Measurements from ENCODE around the gene SYPL1. TPM values are rescaled to one million over a fixed set of nuclear protein-coding genes. Genes with fewer than 3 reads are reported as not detected.

Gene SYPL1
- total RNA-seq, 1 donor from 2014 or later = 39.4 TPM

GRCh38 chr7:106057204-106057961, 54.7 kb downstream of the SYPL1 start:
- no peak for DNase-seq (ENCODE audit: low read depth, low spot score)
- peaks cover 32% of the 10 kb centered on the region for H3K4me1 Mint-ChIP-seq
- H3K9me3 Mint-ChIP-seq = no peaks in the 10 kb centered on the region
- no peak for TF ChIP-seq CTCF (conservative IDR thresholded peaks at IDR 0.05)
- H3K27ac Mint-ChIP-seq (ENCODE audit: unreplicated experiment) = no peak overlapping the region
- H3K36me3 Mint-ChIP-seq (ENCODE audit: low read depth) = no peaks in the 10 kb centered on the region
- peak overlapping the region; percentile 27 for H3K4me3 Mint-ChIP-seq
- H3K27me3 Mint-ChIP-seq (ENCODE audit: low read depth) = no peaks in the 10 kb centered on the region

- no peaks in the 10 kb centered on the region for H3K27me3 Mint-ChIP-seq (ENCODE audit: low read depth)
- peaks cover 28% of the 10 kb centered on the region for H3K4me1 Mint-ChIP-seq
- no peaks in the 10 kb centered on the region for H3K9me3 Mint-ChIP-seq
- peak overlapping the region; percentile 27 for H3K4me3 Mint-ChIP-seq
- peak; percentile 58 for DNase-seq (ENCODE audit: low read depth, low spot score)
- H3K27ac Mint-ChIP-seq (ENCODE audit: unreplicated experiment) = no peak overlapping the region
- peak; percentile 80 for TF ChIP-seq CTCF (conservative IDR thresholded peaks at IDR 0.05)
- H3K36me3 Mint-ChIP-seq (ENCODE audit: low read depth) = no peaks in the 10 kb centered on the region
These were observed 55.5 kb downstream of the SYPL1 start for GRCh38 chr7:106056513-106057203.

- DNase-seq (ENCODE audit: low read depth, low spot score) = no peak
- no peak for TF ChIP-seq CTCF (conservative IDR thresholded peaks at IDR 0.05)
- no peak overlapping the region for H3K4me3 Mint-ChIP-seq
These were observed 57.1 kb downstream of the SYPL1 start for GRCh38 chr7:106054971-106055532.

GRCh38 chr7:106054156-106054910, 57.8 kb downstream of the SYPL1 start:
- Mint-ChIP-seq H3K4me1 (peaks cover 26% of the 10 kb centered on the region), H3K27me3 (ENCODE audit: low read depth) (no peaks in the 10 kb centered on the region), H3K36me3 (ENCODE audit: low read depth) (no peaks in the 10 kb centered on the region), H3K27ac (ENCODE audit: unreplicated experiment) (no peak overlapping the region), H3K4me3 (no peak overlapping the region), H3K9me3 (no peaks in the 10 kb centered on the region)
- TF ChIP-seq CTCF (conservative IDR thresholded peaks at IDR 0.05) = no peak
- no peak for DNase-seq (ENCODE audit: low read depth, low spot score)

More at GRCh38 chr7:106054971-106055532, 57.1 kb downstream of the SYPL1 start:
- H3K4me1 Mint-ChIP-seq = peaks cover 28% of the 10 kb centered on the region
- H3K9me3 Mint-ChIP-seq = no peaks in the 10 kb centered on the region
- no peaks in the 10 kb centered on the region for H3K27me3 Mint-ChIP-seq (ENCODE audit: low read depth)
- no peak overlapping the region for H3K27ac Mint-ChIP-seq (ENCODE audit: unreplicated experiment)
- H3K36me3 Mint-ChIP-seq (ENCODE audit: low read depth) = no peaks in the 10 kb centered on the region

- Mint-ChIP-seq H3K27ac (ENCODE audit: unreplicated experiment) (no peak overlapping the region), H3K4me1 (peaks cover 14% of the 10 kb centered on the region), H3K9me3 (no peaks in the 10 kb centered on the region), H3K4me3 (no peak overlapping the region), H3K27me3 (ENCODE audit: low read depth) (no peaks in the 10 kb centered on the region), H3K36me3 (ENCODE audit: low read depth) (no peaks in the 10 kb centered on the region)
- DNase-seq (ENCODE audit: low read depth, low spot score) = no peak
- TF ChIP-seq CTCF (conservative IDR thresholded peaks at IDR 0.05) = no peak
These were observed 59.0 kb downstream of the SYPL1 start for GRCh38 chr7:106053109-106053508.
